DOHH2 (cell line): ENCODE results near the gene DNAH3.

Experiments used
- H3F3A ChIP-seq: fragments of 200-600 bp; sonication (generic), shearing (Covaris generic); 2 replicates; pipeline ENCODE4 v1.6.0; 2016; ENCODE audit warnings: antibody characterized with exemption, mild to moderate bottlenecking; ENCODE audit not compliant: control insufficient read depth, insufficient read depth
- H3K27ac ChIP-seq: fragments of 200-600 bp; sonication (generic); 2 replicates; pipeline ENCODE4 v1.5.1; 2014; ENCODE audit warnings: low read depth, mild to moderate bottlenecking, low read length, moderate library complexity
- H3K27me3 ChIP-seq: fragments of 200-600 bp; sonication (generic); 2 replicates; pipeline ENCODE4 v1.6.1; 2014; ENCODE audit warnings: mild to moderate bottlenecking, low read length, mixed read lengths; ENCODE audit not compliant: control insufficient read depth
- H3K36me3 ChIP-seq: fragments of 200-600 bp; sonication (generic); 2 replicates; pipeline ENCODE4 v1.6.1; 2014; ENCODE audit warnings: mild to moderate bottlenecking, low read length, moderate library complexity, mixed read lengths; ENCODE audit not compliant: control insufficient read depth
- H3K4me1 ChIP-seq: fragments of 200-600 bp; sonication (generic); 2 replicates; pipeline ENCODE4 v1.6.1; 2014; ENCODE audit warnings: mild to moderate bottlenecking, low read length, mixed read lengths; ENCODE audit not compliant: control insufficient read depth
- H3K4me2 ChIP-seq: fragments of 200-600 bp; sonication (generic); 2 replicates; pipeline ENCODE4 v1.6.0; 2014; ENCODE audit warnings: mild to moderate bottlenecking, low read length, moderate library complexity
- H3K4me3 ChIP-seq: fragments of 200-600 bp; sonication (generic); 2 replicates; pipeline ENCODE4 v1.5.1; 2014; ENCODE audit warnings: mild to moderate bottlenecking, low read length, mixed read lengths
- H3K79me2 ChIP-seq: fragments of 200-600 bp; sonication (generic); 2 replicates; pipeline ENCODE4 v1.6.1; 2014; ENCODE audit warnings: mild to moderate bottlenecking, low read length, mixed read lengths; ENCODE audit not compliant: control insufficient read depth
- H3K9me2 ChIP-seq: fragments of 200-600 bp; sonication (generic); replicated peaks from 2 replicates; pipeline ENCODE4 v1.6.1; 2014; ENCODE audit warnings: mild to moderate bottlenecking, low read length, mixed read lengths; ENCODE audit not compliant: control insufficient read depth
- H3K9me3 ChIP-seq: fragments of 200-600 bp; sonication (generic); 2 replicates; pipeline ENCODE4 v1.6.1; 2014; ENCODE audit warnings: antibody characterized with exemption, low read length, mixed read lengths; ENCODE audit not compliant: control insufficient read depth, insufficient read depth
- H4K20me1 ChIP-seq: fragments of 200-600 bp; sonication (generic); 2 replicates; pipeline ENCODE4 v1.6.0; 2014; ENCODE audit warnings: low read depth, mild to moderate bottlenecking, antibody characterized with exemption, low read length, moderate library complexity; ENCODE audit not compliant: control insufficient read depth, insufficient read depth
- CTCF ChIP-seq: fragments of 200-600 bp; sonication (generic); IDR thresholded peaks from one replicate; pipeline ENCODE4 v1.5.1; 2014; ENCODE audit warnings: antibody characterized with exemption, mild to moderate bottlenecking, low read depth, low read length; ENCODE audit not compliant: poor library complexity, severe bottlenecking
- EZH2phosphoT487 ChIP-seq: fragments of 200-600 bp; sonication (generic); IDR thresholded peaks from 2 replicates; pipeline ENCODE4 v1.6.1; 2017; ENCODE audit warnings: borderline replicate concordance, mild to moderate bottlenecking, antibody characterized with exemption, low read length, moderate library complexity, mixed read lengths

DNAH3 gene

GRCh38 chr16:21163576-21163975 is 12.9 kb upstream of the DNAH3 start:
- H3K9me2 ChIP-seq, result no peaks in the 10 kb centered on the region
- H3K27ac ChIP-seq, result no peak overlapping the region
- no peak overlapping the region for H3K4me3 ChIP-seq
- H3K9me3 ChIP-seq, result no peaks in the 10 kb centered on the region
- no peaks in the 10 kb centered on the region for H3F3A ChIP-seq
- H4K20me1 ChIP-seq, result no peaks in the 10 kb centered on the region
- H3K4me1 ChIP-seq, result peaks cover 18% of the 10 kb centered on the region
- no peak for TF ChIP-seq CTCF
- no peak for TF ChIP-seq EZH2phosphoT487
- no peaks in the 10 kb centered on the region for H3K27me3 ChIP-seq
- no peak overlapping the region for H3K4me2 ChIP-seq
- H3K36me3 ChIP-seq, result peaks cover 61% of the 10 kb centered on the region
- H3K79me2 ChIP-seq, result peaks cover 47% of the 10 kb centered on the region

- Histone ChIP-seq H3K36me3 (peaks cover 61% of the 10 kb centered on the region), H3K27ac (no peak overlapping the region)
Measured at GRCh38 chr16:21162661-21163151, 12.1 kb upstream of the DNAH3 start.

GRCh38 chr16:21161211-21161610 is 10.6 kb upstream of the DNAH3 start:
- H3K79me2 ChIP-seq, result peaks cover 45% of the 10 kb centered on the region
- peaks cover 49% of the 10 kb centered on the region for H3K36me3 ChIP-seq
- no peaks in the 10 kb centered on the region for H3K27me3 ChIP-seq
- no peaks in the 10 kb centered on the region for H3F3A ChIP-seq
- no peaks in the 10 kb centered on the region for H4K20me1 ChIP-seq
- no peak overlapping the region for H3K27ac ChIP-seq
- H3K9me3 ChIP-seq, result no peaks in the 10 kb centered on the region
- no peaks in the 10 kb centered on the region for H3K9me2 ChIP-seq
- no peak overlapping the region; the same call in 1 of the 2 replicates for H3K4me2 ChIP-seq
- H3K4me3 ChIP-seq, result no peak overlapping the region
- no peak for TF ChIP-seq EZH2phosphoT487
- peaks cover 26% of the 10 kb centered on the region for H3K4me1 ChIP-seq

More at GRCh38 chr16:21162661-21163151, 12.1 kb upstream of the DNAH3 start:
- Histone ChIP-seq H3K4me3 (no peak overlapping the region), H3K9me2 (no peaks in the 10 kb centered on the region), H3K27me3 (no peaks in the 10 kb centered on the region), H3K4me1 (peaks cover 25% of the 10 kb centered on the region), H4K20me1 (no peaks in the 10 kb centered on the region), H3K4me2 (no peak overlapping the region), H3K9me3 (no peaks in the 10 kb centered on the region), H3F3A (no peaks in the 10 kb centered on the region), H3K79me2 (peaks cover 45% of the 10 kb centered on the region)
- TF ChIP-seq EZH2phosphoT487, result no peak

- TF ChIP-seq EZH2phosphoT487, result no peak
- no peak for TF ChIP-seq CTCF
- Histone ChIP-seq H3F3A (no peaks in the 10 kb centered on the region), H3K79me2 (peaks cover 45% of the 10 kb centered on the region)
Measured at GRCh38 chr16:21160276-21160675, 9.6 kb upstream of the DNAH3 start.

More at GRCh38 chr16:21160276-21160675, 9.6 kb upstream of the DNAH3 start:
- Histone ChIP-seq H3K27ac (peak overlapping the region; percentile 61), H3K9me3 (no peaks in the 10 kb centered on the region), H3K4me3 (peak overlapping the region; percentile 78), H3K36me3 (peaks cover 45% of the 10 kb centered on the region), H3K9me2 (no peaks in the 10 kb centered on the region), H3K27me3 (no peaks in the 10 kb centered on the region), H3K4me2 (peak overlapping the region; percentile 82), H3K4me1 (peaks cover 26% of the 10 kb centered on the region), H4K20me1 (no peaks in the 10 kb centered on the region)
